HG03175 (cell line): ENCODE data around the gene MAP1LC3B.

Source experiments
- ATAC-seq: cut with Tn5 transposase; IDR thresholded peaks from one replicate; pipeline ENCODE4 v1.9.1; 2021; ENCODE audit warnings: mild to moderate bottlenecking, moderate library complexity; ENCODE audit not compliant: unreplicated experiment

MAP1LC3B gene

DNA sequence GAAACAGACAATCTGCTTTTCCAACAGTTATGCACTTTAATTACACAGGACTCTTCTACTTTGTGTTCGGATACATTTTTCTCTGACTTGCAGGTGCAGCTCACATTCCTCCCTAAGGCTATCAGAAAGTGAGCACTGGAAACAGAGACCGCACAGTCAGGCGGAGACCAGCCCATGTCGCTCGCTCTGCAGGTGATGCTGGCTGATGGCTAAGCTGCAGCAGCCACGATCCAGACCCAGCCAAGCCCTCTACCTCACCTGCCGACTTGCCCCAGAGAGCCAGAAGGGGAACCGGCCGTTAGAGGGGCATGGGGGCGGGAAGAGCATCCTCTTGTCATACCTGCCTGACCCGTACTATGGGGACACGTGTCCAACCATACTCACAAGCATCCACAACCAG lies 33.8 kb downstream of the MAP1LC3B start:
- no peak for ATAC-seq

DNA sequence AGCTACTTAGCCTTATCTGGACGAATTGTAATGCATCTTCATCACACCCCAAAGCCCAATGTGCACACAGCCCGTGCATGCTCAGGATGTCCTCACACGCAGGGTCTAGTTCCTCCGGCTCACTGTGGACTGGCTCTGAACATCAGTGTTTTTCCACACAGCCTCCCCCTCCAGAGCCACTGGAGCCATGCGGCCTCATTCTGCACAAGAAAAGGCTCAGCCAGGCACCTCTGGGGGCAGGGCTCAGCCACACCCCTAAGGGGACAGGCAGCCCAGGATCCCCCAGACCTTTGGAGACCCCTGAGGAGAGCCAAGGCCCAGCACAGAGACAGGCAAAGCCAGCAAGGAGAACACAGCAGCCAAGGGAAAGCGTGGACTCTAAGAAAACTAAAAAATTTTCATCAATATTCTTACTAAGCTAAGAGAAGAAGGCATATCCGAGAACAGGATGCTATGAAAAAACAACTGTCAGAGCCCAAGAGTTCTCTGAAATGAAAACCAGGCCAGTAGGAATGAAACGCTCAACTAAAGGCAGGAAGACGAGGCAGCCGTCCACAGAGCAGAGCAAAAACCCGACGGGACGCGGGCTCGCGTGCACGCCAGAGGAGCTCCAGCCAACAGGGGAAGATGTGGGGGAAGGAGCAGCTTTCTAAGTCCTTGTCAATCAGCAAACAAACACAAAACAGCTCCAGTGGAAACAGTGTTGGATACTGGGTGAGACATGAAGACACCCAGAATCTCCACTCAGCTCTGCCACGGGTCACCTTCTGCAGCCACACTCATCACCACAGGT lies 34.5 kb downstream of the MAP1LC3B start:
- ATAC-seq: no peak

DNA sequence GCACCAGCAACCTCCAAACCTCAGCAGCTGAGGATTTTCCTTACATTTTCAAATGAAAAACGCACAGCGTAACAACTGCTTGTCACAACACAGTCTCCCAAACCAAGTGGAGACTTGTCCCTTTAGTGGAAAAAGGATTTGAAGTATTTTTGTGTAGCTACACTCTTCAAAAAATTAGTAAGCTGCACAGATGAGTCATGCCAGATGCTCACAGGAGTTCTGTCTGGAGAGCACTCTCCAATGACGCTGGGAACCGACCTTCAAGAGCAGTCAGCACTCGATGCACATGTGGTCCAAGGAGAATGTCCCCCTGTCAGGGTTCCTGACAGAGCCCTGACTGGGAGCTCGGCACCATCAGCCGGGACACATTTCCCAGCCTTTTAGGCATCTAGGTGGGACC lies 39.8 kb downstream of the MAP1LC3B start:
- no peak for ATAC-seq

DNA sequence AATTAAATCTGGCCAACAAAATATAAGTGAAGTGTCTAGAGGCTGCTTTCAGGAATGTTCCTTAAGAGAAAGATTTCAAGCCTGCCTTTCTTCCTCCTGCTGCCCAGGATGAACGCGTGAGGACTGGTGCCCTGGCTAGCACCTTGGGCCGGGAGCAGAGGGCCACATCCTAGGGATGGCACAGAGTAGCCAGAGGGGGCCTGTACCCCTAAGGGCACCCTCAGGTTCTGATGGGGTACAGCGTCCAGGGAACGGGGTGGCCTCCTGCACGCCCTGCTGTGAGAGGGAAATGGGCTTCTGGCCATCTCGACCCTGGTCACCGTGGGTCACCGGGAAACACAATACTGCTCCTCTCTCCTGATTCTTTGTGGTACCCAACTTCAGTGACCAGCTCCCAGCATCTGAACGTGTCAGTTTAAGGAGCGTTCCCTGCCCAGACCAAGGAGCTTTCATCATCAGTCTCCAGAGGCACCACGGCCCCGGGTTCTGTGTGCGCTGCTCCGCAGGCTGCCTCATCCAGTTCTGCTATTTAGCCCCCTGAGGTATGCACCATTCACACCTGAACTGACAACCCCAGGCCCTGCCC lies 40.3 kb downstream of the MAP1LC3B start:
- no peak for ATAC-seq

DNA sequence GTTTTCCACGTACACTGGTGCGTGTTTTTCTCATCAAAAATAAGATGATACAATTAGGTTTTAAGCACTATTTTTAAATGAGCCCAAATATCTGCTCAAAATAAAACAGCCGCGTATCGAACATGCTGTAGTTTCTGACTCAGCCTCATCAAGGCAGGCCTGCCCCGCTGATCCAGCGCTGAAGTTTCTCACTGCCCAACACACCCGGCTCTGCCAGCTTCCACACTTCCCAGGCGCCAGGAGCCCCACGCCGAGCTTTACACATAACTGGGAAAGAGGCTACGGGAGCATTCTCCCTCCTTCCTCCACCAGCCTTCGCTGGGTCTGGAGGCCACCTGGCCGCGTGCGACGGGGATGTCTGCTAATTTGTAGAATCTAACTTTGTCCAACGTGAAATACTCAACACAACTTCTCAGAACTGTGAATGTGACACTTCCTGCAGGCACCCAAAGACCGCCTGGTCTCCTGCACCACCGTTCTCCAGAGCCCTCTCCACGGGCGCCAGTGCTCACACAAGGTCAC lies 42.1 kb downstream of the MAP1LC3B start:
- ATAC-seq: no peak

DNA sequence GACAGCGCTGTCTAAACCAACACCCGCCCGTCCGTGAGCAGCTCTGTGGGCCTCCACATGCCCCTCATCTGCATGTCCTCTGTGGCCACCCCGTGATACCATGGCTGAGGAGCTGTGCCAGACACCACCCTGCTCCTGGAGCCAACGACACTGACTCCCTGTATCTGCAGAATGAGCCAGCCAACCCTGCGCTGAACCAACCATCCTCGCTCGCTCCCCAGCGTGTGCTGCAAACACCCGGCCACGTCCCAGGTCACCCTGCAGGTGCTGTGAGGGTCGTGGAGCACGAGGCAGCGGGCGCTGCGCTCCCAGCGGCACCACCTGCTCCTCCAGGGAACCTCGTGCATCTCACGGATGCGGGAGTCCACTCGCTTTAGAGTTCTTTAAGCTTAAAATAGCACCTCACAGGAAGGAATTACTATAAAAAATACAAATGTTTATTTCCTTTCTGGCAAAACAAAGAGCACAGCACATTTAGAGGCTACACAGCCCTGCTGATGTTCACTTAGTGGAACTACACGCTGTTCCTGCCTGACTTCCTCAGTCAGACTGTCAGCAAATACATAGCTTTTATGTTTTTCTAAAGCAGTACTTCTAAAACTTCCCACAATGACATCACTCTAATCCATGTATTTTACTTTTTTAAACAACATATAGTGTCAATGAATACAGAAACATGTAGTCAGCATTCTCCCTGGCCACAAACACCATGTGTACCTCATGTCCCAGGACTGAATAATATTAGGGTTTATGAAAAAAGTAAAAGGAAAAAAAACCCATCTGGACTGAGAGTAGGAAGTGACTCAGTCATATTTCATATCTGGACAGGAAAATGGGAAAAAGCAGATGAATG lies 43.5 kb downstream of the MAP1LC3B start:
- no peak for ATAC-seq

DNA sequence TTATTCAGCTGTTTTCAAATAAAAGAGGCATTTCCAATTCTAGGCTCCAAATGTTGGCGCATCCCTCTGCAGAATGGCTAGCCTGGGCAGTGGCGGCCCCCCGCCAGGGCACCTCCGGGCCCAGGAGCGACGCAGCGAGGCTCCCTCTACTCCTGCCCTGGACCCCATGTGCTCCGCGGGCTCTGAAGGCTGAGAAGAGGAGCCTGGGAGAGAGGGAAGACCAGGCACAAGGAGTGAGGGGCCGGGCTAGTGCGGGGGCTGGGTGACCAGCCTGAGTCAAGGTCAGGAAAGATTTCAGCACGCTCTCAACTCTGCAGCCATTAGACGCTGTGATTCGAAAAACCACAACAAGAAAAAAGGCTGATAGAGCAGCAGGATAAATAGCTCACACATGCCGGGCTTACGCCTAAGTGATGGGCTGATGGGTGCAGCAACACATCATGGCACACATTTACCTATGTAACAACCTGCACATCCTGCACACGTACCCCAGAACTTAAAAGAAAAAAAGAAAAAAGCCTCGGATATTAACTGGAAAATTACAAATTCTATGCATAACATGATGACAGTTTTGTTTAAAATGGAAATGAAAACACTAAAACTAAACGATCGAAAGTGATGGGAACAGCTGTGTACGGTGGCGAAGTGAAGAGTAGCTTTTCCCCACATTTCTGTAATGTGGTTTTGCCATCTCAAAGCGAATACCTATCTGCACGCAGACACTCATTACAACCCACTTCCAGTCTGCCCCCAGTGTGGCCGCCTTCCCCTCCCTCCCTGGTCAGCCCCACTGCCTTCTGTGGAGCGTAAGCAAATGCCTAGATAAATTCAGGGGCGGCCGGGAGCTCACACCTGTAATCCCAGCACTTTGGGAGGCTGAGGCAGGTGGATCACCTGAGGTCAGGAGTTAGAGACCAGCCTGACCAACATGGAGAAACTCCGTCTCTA lies 44.4 kb downstream of the MAP1LC3B start:
- no peak for ATAC-seq

DNA sequence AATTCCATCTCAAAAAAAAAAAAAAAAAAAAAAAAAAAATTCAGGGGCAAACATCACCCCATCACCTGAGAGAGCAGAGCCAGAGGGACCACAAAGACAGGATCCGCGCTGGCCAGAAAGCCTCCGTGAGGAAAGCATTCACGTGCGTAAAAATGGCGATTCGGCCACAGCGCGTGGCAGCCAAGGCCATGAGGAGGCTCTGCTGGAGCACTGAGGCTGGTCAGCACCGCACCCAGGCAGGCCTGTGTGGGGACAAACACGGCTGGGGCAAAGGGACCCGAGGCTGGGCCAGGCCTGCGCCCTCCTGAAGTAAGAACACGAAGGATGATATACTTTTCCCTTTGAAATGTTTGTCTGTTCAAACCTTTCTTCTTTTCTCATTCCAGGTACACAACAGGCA lies 45.2 kb downstream of the MAP1LC3B start:
- no peak for ATAC-seq

DNA sequence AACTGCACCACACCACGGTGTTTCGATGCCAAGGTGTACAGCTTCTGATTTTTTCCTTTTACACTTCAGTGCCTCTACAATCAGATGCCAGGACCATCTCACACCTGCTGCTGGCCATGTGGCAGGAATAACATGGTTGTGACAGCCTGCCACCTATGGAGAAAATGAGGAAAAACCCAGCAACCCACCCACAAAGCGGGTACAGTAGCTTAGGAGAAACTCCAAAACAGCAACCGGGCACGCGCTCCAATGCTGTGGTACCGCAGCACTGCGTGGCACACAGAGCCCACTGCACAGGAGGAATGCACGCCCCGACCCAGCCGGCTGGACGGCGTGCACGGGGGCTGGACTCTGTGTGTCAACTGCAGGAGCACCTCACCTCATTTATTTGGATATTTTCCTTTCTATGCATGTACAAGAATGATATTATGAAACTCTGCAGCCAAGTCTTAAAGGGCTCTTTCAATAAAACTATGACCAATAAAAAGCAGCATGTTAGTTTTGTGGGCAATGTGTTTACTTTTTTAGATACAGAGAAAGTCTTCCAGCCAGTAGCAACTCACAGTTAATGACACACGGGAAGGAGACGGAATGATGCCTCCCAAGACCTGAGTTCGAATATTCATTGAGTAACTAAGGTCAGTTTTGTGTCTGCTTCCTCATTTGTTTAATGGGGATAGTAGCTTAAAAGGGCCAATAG lies 45.9 kb downstream of the MAP1LC3B start:
- no peak for ATAC-seq

DNA sequence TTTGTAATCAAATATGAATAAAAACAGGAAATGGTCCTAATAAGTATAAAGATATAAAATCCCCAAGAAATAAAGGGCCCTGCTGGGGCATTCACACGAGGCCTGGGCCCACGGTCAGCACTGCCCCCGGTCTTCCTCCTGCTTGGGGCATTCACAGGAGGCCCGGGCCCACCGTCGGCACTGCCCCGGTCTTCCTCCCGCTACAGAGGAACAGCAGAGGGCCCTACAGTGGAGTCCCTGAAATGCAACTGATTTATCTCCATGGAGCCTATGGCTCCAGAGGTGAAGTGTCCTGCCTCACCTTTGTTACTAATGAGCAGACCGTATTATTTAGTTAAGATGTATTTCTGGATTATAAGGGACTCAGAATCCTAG lies 46.5 kb downstream of the MAP1LC3B start:
- no peak for ATAC-seq

DNA sequence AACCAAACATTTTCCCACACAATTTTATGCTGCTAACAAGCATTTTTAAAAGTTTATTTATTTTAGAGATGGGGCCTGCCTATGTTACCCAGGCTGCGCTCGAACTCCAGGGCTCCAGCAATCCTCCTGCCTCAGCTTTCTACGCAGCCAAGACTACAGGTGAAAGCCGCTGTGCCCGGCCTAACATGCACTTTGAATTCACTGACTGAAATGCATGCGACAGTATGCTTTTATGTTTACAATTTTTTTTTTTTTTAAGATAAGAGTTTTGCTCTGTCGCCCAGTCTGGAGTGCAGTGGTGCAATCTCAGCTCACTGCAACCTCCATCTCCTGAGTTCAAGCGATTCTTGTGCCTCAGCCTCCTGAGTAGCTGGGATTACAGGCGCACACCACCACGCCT lies 47.8 kb downstream of the MAP1LC3B start:
- ATAC-seq: no peak

DNA sequence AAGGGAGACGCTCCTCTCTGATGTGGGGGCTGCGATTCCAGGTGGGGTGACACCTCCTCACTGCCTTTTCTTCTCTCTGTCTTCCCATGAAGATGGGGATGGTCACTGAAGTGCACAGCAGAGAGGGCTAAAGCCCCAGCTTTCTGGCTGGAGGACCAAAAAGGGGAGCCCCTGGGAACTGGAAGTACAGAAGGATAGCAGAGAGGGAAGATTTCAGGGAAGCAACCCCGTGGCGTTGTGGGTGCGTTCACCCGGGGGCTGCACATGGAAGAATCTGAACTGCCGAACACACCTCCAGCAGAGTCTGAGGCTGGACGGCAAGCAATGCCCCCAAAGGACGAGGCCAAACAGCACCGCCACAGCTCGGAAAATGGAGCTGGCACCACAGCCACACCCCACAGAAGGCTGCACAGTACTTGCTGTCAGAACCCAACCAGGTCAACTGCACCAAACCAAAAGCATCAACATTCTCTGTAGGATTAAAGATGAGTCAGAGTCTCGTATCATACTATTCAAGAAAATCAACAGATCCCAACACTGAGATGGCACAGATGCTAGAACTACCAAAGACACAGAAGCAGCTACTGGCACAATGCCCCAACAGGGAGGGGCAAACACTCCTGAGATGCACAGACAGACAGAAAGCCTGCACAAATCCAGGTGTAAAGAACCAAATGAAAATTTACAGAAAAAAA lies 49.9 kb downstream of the MAP1LC3B start:
- no peak for ATAC-seq

DNA sequence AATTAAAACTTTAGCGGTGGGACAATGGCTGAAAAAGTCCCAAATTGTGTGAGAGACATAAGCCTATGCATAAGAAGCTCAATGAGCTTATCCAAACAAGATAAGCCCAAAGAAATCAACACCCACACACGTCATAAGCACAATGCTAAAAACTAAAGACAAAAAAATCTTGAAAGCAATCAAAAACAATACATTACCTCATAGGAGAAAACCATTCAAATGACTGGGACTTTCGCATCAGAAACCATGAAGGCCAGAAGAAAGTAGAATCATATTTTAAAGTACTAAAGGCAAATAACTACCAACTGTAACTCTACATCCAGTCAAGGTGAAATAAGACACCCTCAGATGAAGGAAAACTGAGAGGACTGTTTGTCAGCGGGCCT lies 50.4 kb downstream of the MAP1LC3B start:
- ATAC-seq: no peak

DNA sequence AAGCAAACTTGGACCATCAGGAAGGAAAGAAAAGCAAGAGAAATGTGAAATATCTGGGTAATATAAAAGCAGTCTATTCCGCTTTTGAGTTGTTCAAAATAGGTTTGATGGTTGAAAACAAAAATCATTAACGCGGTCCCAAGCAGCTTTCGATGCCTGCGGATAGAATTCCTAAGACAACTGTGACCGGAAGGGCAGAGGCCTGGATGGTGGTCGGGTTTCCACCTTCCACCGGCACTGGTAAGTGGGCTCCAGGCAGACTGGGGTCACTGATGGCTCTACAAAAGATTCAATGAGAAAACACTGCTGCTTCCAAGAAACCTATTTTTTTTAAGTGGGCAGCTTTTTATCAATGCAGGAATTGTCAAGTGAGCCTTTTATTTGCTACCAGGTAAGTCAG lies 50.9 kb downstream of the MAP1LC3B start:
- no peak for ATAC-seq

DNA sequence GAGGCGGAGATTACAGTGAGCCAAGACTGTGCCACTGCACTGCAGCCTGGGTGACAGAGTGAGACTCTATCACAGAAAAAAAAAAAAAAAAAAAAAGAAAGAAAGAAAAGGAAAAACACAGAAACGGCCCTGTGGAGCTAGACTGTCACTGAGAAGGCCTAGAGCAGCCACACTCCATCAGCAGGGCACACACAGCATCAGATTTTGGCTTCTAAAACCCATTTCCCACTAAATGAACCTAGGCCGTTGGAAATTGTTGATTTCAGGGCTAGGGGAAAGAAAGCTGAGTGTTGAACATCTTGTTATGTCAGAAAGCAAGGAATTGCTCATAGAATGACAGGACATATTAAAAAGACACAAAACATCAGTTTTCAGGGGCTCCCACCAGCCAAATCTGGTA lies 51.8 kb downstream of the MAP1LC3B start:
- no peak for ATAC-seq

DNA sequence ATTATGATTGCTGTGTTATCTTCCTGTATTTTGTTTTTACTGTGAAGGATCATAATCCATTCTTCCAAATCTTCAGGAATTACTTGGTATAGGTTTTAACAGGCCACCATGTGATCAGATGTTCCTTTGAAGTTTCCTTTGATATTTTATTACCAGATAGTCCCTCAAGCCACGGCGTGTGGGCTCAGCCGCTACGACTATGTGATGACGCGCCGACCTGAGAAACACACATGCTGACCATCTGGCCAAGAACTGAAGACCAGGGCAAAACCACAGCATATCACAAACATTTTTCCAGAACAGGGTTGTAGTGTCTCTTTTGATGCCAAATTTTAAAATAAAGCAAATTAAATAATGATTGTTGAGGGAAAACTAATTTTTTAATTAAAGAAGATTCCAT lies 53.4 kb downstream of the MAP1LC3B start:
- ATAC-seq: no peak

DNA sequence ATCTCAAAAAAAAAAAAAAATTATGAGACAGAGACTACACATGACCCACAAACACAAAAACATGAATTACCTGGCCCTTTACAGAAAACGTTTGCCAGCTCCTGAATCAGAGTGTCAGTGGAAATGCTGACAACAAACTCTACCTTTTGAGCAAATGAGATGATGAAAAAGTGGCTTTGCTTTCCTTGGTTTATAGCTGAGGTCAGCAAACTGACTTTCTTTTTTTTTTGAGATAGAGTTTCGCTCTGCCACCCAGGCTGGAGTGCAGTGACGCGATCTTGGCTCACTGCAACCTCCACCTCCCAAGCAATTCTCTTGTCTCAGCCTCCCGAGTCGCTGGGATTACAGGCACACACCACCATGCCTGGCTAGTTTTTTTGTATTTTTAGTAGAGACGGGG lies 54.3 kb downstream of the MAP1LC3B start:
- ATAC-seq: no peak

DNA sequence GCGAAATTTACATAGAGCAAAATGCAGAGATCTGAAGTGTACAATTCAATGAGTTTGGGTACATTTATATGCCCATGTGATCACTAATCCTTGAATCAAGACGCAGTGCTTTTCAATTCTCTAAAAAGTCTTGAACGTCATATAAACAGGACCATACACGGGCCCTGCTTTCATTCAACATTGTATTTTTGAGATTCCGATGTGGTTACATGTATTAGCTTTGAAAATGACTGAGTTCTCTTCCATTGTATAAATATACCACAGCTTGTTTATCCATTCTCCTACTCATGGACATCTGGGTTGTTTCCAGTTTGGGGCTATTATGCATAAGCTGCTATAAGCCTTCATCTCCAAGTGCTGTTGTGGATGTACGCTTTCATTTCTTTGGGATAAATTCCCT lies 55.2 kb downstream of the MAP1LC3B start:
- no peak for ATAC-seq

DNA sequence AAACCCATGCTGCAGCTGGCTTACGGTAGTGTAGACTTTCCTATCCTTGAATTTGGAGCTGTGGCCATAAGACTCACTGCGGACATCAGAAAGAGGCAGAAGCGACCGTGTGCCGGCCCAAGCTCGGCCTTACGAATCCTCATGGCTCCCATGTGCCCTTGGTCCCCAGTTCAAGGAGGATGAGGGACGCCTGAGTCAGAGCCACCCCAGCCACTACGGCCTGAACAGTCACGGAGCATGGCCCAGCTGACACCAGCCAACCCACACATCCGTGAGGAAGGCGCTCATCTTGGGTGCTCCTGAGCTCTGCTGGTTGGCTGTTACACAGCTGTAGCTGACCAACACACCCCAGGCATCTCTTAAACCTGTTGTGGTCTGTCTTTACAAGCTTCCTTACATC lies 56.7 kb downstream of the MAP1LC3B start:
- no peak for ATAC-seq
